H1 (cell line): ENCODE measurements around the gene NFXL1. TPM values are rescaled to one million over a fixed set of nuclear protein-coding genes. Genes with fewer than 3 reads are reported as not detected.

ENCODE experiments used
- CTCF ChIA-PET: fragments of 300-600 bp; sonication (Branson Sonifier 250); formaldehyde crosslinking; loops from one replicate; lab custom pipeline; 2021; ENCODE audit not compliant: partially characterized antibody; lab: Charles Lee
- POLR2A ChIA-PET: fragments of 300-600 bp; sonication (Branson Sonifier 250); formaldehyde crosslinking; loops from one replicate; lab custom pipeline; 2021; ENCODE audit warnings: inconsistent platforms; ENCODE audit not compliant: partially characterized antibody; lab: Charles Lee
- DNase-seq, 2 experiments: peaks; one replicate each; pipeline versions ENCODE4 v3.0.0 to v3.0.0-alpha.2; 2010 to 2022; ENCODE audit warnings: low spot score in 2 of 2, low read depth in 1 of 2, mixed read lengths in 1 of 2
- FAIRE-seq: peaks from 2 replicates; lab custom pipeline; 2011; peaks lifted over from hg19 to GRCh38; lab: Jason Lieb, UNC
- H2AFZ ChIP-seq: 2 replicates; pipeline ENCODE4 v1.8.1; 2012; ENCODE audit warnings: low read length, inconsistent platforms
- H2AK5ac ChIP-seq: 2 replicates; pipeline ENCODE4 v1.6.1; 2013; ENCODE audit warnings: low read depth, low read length
- H2BK120ac ChIP-seq: replicated peaks from 2 replicates; pipeline ENCODE3; 2013; ENCODE audit warnings: low read depth, low read length, inconsistent platforms
- H2BK12ac ChIP-seq: 2 replicates; pipeline ENCODE4 v1.6.1; 2013; ENCODE audit warnings: low read depth, low read length
- H2BK15ac ChIP-seq: 2 replicates; pipeline ENCODE4 v1.6.1; 2013; ENCODE audit warnings: low read length
- H2BK20ac ChIP-seq: 2 replicates; pipeline ENCODE4 v1.6.1; 2013; ENCODE audit warnings: low read length
- H2BK5ac ChIP-seq: 2 replicates; pipeline ENCODE4 v1.6.1; 2013; ENCODE audit warnings: low read depth, low read length
- H3K14ac ChIP-seq: 2 replicates; pipeline ENCODE4 v1.6.1; 2013; ENCODE audit warnings: inconsistent platforms; ENCODE audit not compliant: insufficient read length
- H3K18ac ChIP-seq: 2 replicates; pipeline ENCODE4 v1.6.1; 2013; ENCODE audit warnings: low read length; ENCODE audit errors: extremely low read depth
- H3K23ac ChIP-seq: 2 replicates; pipeline ENCODE4 v1.6.1; 2013; ENCODE audit warnings: inconsistent platforms; ENCODE audit not compliant: insufficient read length
- H3K23me2 ChIP-seq: 2 replicates; pipeline ENCODE4 v1.6.1; 2013; ENCODE audit warnings: low read depth, low read length
- H3K27ac ChIP-seq: 2 replicates; pipeline ENCODE4 v1.6.1; 2011; ENCODE audit warnings: low read depth, low read length, inconsistent platforms
- H3K27me3 ChIP-seq, 4 experiments: replicated peaks in 1 of 4; 1 replicate in 1 of 4; 2 replicates in 3 of 4; pipeline versions ENCODE4 v1.6.1 to v1.8.1; 2011 to 2013; ENCODE audit warnings: low read length in 3 of 4, mild to moderate bottlenecking in 3 of 4, inconsistent platforms in 2 of 4, mixed read lengths in 2 of 4, moderate library complexity in 1 of 4; ENCODE audit not compliant: control insufficient read depth in 3 of 4, insufficient read depth in 3 of 4; ENCODE audit errors: extremely low read depth in 1 of 4
- H3K36me3 ChIP-seq, 4 experiments: 2 replicates each; pipeline versions ENCODE4 v1.6.1 to v1.8.1; 2011 to 2013; ENCODE audit warnings: mild to moderate bottlenecking in 4 of 4, low read length in 3 of 4, moderate library complexity in 2 of 4, control low read depth in 1 of 4, inconsistent platforms in 1 of 4; ENCODE audit not compliant: insufficient read depth in 4 of 4, control insufficient read depth in 2 of 4
- H3K4ac ChIP-seq: replicated peaks from 2 replicates; pipeline ENCODE3; 2013; ENCODE audit warnings: low read length, low read depth, mixed read lengths, inconsistent platforms; ENCODE audit not compliant: insufficient read length
- H3K4me1 ChIP-seq, 4 experiments: replicated peaks in 1 of 4; 1 replicate in 1 of 4; 2 replicates in 3 of 4; pipeline versions ENCODE4 v1.6.1 to v1.8.1; 2011 to 2013; ENCODE audit warnings: low read length in 3 of 4, inconsistent platforms in 2 of 4, mixed read lengths in 1 of 4; ENCODE audit not compliant: insufficient read depth in 4 of 4, control insufficient read depth in 3 of 4
- H3K4me2 ChIP-seq, 2 experiments: 2 replicates each; pipeline versions ENCODE4 v1.6.1 to v1.8.1; 2011 to 2013; ENCODE audit warnings: low read depth in 2 of 2, low read length in 2 of 2, control low read depth in 1 of 2, inconsistent platforms in 1 of 2, mild to moderate bottlenecking in 1 of 2; ENCODE audit not compliant: insufficient read depth in 1 of 2
- H3K4me3 ChIP-seq, 4 experiments: fragments of 200-600, 300-600 bp in 1 of 4; sonication (generic), shearing (Covaris generic), sonication (Bioruptor Twin) in 1 of 4; 2 replicates each; pipeline versions ENCODE4 v1.5.1 to v1.8.1; 2011 to 2016; ENCODE audit warnings: low read length in 4 of 4, low read depth in 3 of 4, control low read depth in 2 of 4, inconsistent platforms in 2 of 4, mild to moderate bottlenecking in 2 of 4, mixed read lengths in 1 of 4, moderate library complexity in 1 of 4; ENCODE audit not compliant: insufficient read depth in 2 of 4; ENCODE audit errors: extremely low read depth in 1 of 4
- H3K56ac ChIP-seq: replicated peaks from 2 replicates; pipeline ENCODE3; 2013; ENCODE audit warnings: low read depth, mild to moderate bottlenecking, mixed read lengths, low read length, inconsistent platforms; ENCODE audit not compliant: insufficient read length
- H3K79me1 ChIP-seq: 2 replicates; pipeline ENCODE4 v1.6.1; 2013; ENCODE audit warnings: low read depth, low read length, control low read depth
- H3K79me2 ChIP-seq, 2 experiments: 2 replicates each; pipeline versions ENCODE4 v1.6.1 to v1.8.1; 2012 to 2013; ENCODE audit warnings: low read length in 2 of 2, mild to moderate bottlenecking in 2 of 2, inconsistent platforms in 1 of 2; ENCODE audit not compliant: insufficient read depth in 2 of 2, control insufficient read depth in 1 of 2
- H3K9ac ChIP-seq, 4 experiments: replicated peaks in 1 of 4; 1 replicate in 1 of 4; 2 replicates in 3 of 4; pipeline versions ENCODE4 v1.6.1 to v1.8.1; 2011 to 2013; ENCODE audit warnings: low read depth in 3 of 4, low read length in 3 of 4, control low read depth in 2 of 4, mild to moderate bottlenecking in 2 of 4, moderate library complexity in 2 of 4, inconsistent platforms in 1 of 4; ENCODE audit errors: extremely low read depth in 1 of 4
- H3K9me3 ChIP-seq, 2 experiments: 2 replicates each; pipeline versions ENCODE4 v1.6.1 to v1.8.1; 2012 to 2013; ENCODE audit warnings: mild to moderate bottlenecking in 2 of 2, moderate library complexity in 2 of 2, control low read depth in 1 of 2, inconsistent platforms in 1 of 2, low read depth in 1 of 2, low read length in 1 of 2, mixed read lengths in 1 of 2; ENCODE audit not compliant: insufficient read depth in 2 of 2
- H4K20me1 ChIP-seq, 2 experiments: replicated peaks in 1 of 2; 2 replicates each; pipeline versions ENCODE3 to v1.8.1; 2011 to 2013; ENCODE audit warnings: inconsistent platforms in 2 of 2, low read length in 2 of 2, mild to moderate bottlenecking in 1 of 2; ENCODE audit not compliant: insufficient read depth in 2 of 2, control insufficient read depth in 1 of 2
- H4K5ac ChIP-seq: 2 replicates; pipeline ENCODE4 v1.6.1; 2013; ENCODE audit warnings: low read length, low read depth, mixed read lengths, inconsistent platforms; ENCODE audit not compliant: insufficient read length
- H4K8ac ChIP-seq: 2 replicates; pipeline ENCODE4 v1.8.0; 2013; ENCODE audit warnings: mild to moderate bottlenecking, moderate library complexity, low read length, inconsistent platforms; ENCODE audit not compliant: insufficient read depth; ENCODE audit errors: extremely low read depth
- H4K91ac ChIP-seq: replicated peaks from 2 replicates; pipeline ENCODE3; 2013; ENCODE audit warnings: low read length, mixed read lengths, inconsistent platforms; ENCODE audit not compliant: insufficient read length
- CTCF ChIP-seq, 3 experiments: IDR thresholded peaks; 1 replicate in 2 of 3; 2 replicates in 1 of 3; pipeline versions ENCODE4 v1.5.1 to v1.6.1; 2011; ENCODE audit warnings: low read length in 3 of 3, mild to moderate bottlenecking in 3 of 3, inconsistent platforms in 2 of 3, low read depth in 1 of 3, moderate library complexity in 1 of 3; ENCODE audit not compliant: insufficient read depth in 1 of 3; ENCODE audit errors: control extremely low read depth in 1 of 3
- TCF12 ChIP-seq: IDR thresholded peaks from 2 replicates; pipeline ENCODE4 v1.6.1; 2011; ENCODE audit warnings: low read depth, mild to moderate bottlenecking, low read length
- WGBS, 2 experiments: shearing (Covaris generic) in 1 of 2; methylation state at CpG; one replicate each; pipeline versions ENCODE4 v1.1.6 to v1.1.7; 2013 to 2015; ENCODE audit warnings: low lambda C conversion rate in 2 of 2, mixed read lengths in 2 of 2, inconsistent platforms in 1 of 2, low coverage in 1 of 2, missing lambda C conversion rate in 1 of 2; ENCODE audit not compliant: insufficient replicate concordance in 2 of 2, insufficient coverage in 1 of 2, insufficient read length in 1 of 2; ENCODE audit errors: extremely low coverage in 1 of 2, missing lambda C conversion rate in 1 of 2; 5-methylcytosine and 5-hydroxymethylcytosine counted together
- polyA plus RNA-seq, 7 experiments: library from polyadenylated mRNA; depleted of rRNA in 3 of 7; stranded (reverse) in 5 of 7; unstranded in 2 of 7; fragments of >200 nt in 5 of 7; fragments of 200-250 nt in 2 of 7; gene quantifications; 1 replicate in 5 of 7; 2 replicates in 1 of 7; 4 replicates in 1 of 7; pipeline versions ENCODE4 v1.2.1 to v1.2.3, GENCODE V29; 2011 to 2013; ENCODE audit warnings: missing spikeins in 2 of 7, mixed read lengths in 2 of 7
- total RNA-seq: library from RNA; stranded (reverse); fragmentation: NEBNext Ultra II Directional; extraction: Animal tissue kit (Norgen Biotek cat#: 25700); gene quantifications from 2 replicates; pipeline ENCODE4 v1.2.1, GENCODE V29; 2021

NFXL1 gene
- total and polyA plus RNA-seq, 2 of the 8 experiments (the other 6 are each of a cell fraction or from before 2014, with no cell fraction given) = 10.0 to 29.5 TPM

DNA sequence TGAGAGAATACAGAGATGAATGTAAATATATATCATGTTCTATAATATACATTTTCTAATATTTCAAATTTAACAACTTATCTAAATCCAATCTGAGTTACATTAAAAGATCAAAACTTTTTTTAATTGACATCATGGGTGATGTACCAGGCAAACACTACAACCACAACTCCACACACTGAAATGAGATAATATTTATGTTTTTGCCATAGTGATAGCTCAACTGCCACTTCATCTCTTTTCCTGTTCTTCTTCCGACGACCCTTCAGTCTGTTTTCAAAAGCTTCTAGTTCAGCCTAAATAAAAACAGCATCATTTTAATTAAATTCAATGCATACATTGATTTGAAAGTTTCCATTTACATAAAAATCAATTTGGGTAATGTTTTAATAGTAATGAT is 66.3 kb downstream of the NFXL1 start:
- FAIRE-seq (no peak), DNase-seq (no peak)
- Histone ChIP-seq H3K23me2 (no peaks in the 10 kb centered on the region), H2BK5ac (no peak overlapping the region), H4K8ac (no peak overlapping the region), H2BK12ac (no peak overlapping the region), H3K4me2 (no peak overlapping the region), H2AFZ (no peak overlapping the region), H3K14ac (no peak overlapping the region), H3K79me2 (no peaks in the 10 kb centered on the region), H2BK120ac (no peak overlapping the region), H3K18ac (no peak overlapping the region), H4K20me1 (no peaks in the 10 kb centered on the region), H3K36me3 (peaks cover 0 to 37% (median 8%) of the 10 kb centered on the region in 4 experiments; a peak in 6 of 8 replicates), H3K56ac (no peak overlapping the region), H3K9ac (no peak overlapping the region), H3K4ac (no peak overlapping the region), H3K9me3 (no peaks in the 10 kb centered on the region), H3K79me1 (no peaks in the 10 kb centered on the region), H2BK20ac (no peak overlapping the region), H3K27ac (no peak overlapping the region), H3K4me1 (no peaks in the 10 kb centered on the region), H4K91ac (no peak overlapping the region), H4K5ac (no peak overlapping the region), H3K4me3 (no peak overlapping the region), H3K23ac (no peak overlapping the region), H2AK5ac (no peak overlapping the region), H3K27me3 (no peaks in the 10 kb centered on the region), H2BK15ac (no peak overlapping the region)
- WGBS, 2 experiments = 91% methylated on average over 2 of the region's 2 CpGs; no CpG with 5 or more reads in 1 of the 2 experiments
- ChIA-PET CTCF (interaction anchor here (1.0 to 1.7 kb wide), 2 partner anchors 10 to 143 kb away, joined by 3 to 14 read pairs; partner anchors contain the start of gene CORIN), POLR2A (no interaction called here)
- TF ChIP-seq TCF12 = no peak
- no peak for TF ChIP-seq CTCF (IDR thresholded peaks at IDR 0.05; ENCODE audit: control extremely low read depth in 1 of 3, insufficient read depth in 1 of 3, low read depth in 1 of 3, low read length in 3 of 3)
